ENCODE results near the gene HOXD9. TPM values are rescaled to one million over a fixed set of nuclear protein-coding genes. Genes with fewer than 3 reads are reported as not detected.

The HOXD9 gene
- total and polyA plus RNA-seq, 3 donors from 2014 or later: 8.2 to 21.2 (median 15.7) TPM

- Histone ChIP-seq H3K4me1 (no peaks in the 10 kb centered on the region), H3K4me3 (peak overlapping the region in 1 of 2 donors; percentile 14), H3K27ac (no peak overlapping the region), H3K9me3 (no peaks in the 10 kb centered on the region), H3K36me3 (ENCODE audit: low read depth, missing control alignments) (no peaks in the 10 kb centered on the region), H3K27me3 (no peaks in the 10 kb centered on the region)
- DNase-seq: no peak
- no peak for TF ChIP-seq POLR2A (IDR thresholded peaks at IDR 0.05)
- TF ChIP-seq CTCF (IDR thresholded peaks at IDR 0.05): no peak
- 11 to 15% methylated on average over 7 of the region's 7 CpGs for WGBS, 2 donors
- intact Hi-C loops (cut with DNase I; ENCODE audit: low total_unique reads): no loop called here
Measured at GRCh38 chr2:176076063-176076462, 46.5 kb upstream of the HOXD9 start.

GRCh38 chr2:176076796-176077195, 45.7 kb upstream of the HOXD9 start:
- H3K4me1 ChIP-seq: no peaks in the 10 kb centered on the region
- no peaks in the 10 kb centered on the region for H3K36me3 ChIP-seq (ENCODE audit: low read depth, missing control alignments)
- intact Hi-C loops (cut with DNase I; ENCODE audit: low total_unique reads): no loop called here
- H3K4me3 ChIP-seq: no peak overlapping the region
- H3K9me3 ChIP-seq: no peaks in the 10 kb centered on the region
- H3K27me3 ChIP-seq: no peaks in the 10 kb centered on the region
- WGBS, 2 donors: 33 to 47% methylated on average over 2 of the region's 2 CpGs
- DNase-seq: no peak
- no peak overlapping the region for H3K27ac ChIP-seq
- TF ChIP-seq CTCF (IDR thresholded peaks at IDR 0.05) (no peak), POLR2A (IDR thresholded peaks at IDR 0.05) (no peak)

- H3K27me3 ChIP-seq: no peaks in the 10 kb centered on the region
- TF ChIP-seq POLR2A (IDR thresholded peaks at IDR 0.05): no peak
- no peak for TF ChIP-seq CTCF (IDR thresholded peaks at IDR 0.05)
- H3K4me3 ChIP-seq: peak overlapping the region; percentile 46 to 50
Measured at GRCh38 chr2:176078541-176079284, 43.8 kb upstream of the HOXD9 start.

GRCh38 chr2:176079285-176079830, 43.2 kb upstream of the HOXD9 start:
- TF ChIP-seq POLR2A (IDR thresholded peaks at IDR 0.05) (no peak), CTCF (IDR thresholded peaks at IDR 0.05) (no peak)
- no peaks in the 10 kb centered on the region for H3K36me3 ChIP-seq (ENCODE audit: low read depth, missing control alignments)
- no peaks in the 10 kb centered on the region for H3K27me3 ChIP-seq
- no peaks in the 10 kb centered on the region for H3K9me3 ChIP-seq
- peak; percentile 35 for DNase-seq
- 8 to 9% methylated on average over 30 of the region's 30 CpGs for WGBS, 2 donors
- intact Hi-C loops (cut with DNase I; ENCODE audit: low total_unique reads): no loop called here
- peak overlapping the region; percentile 46 to 50 for H3K4me3 ChIP-seq
- no peak overlapping the region for H3K27ac ChIP-seq
- H3K4me1 ChIP-seq: no peaks in the 10 kb centered on the region

More at GRCh38 chr2:176078541-176079284, 43.8 kb upstream of the HOXD9 start:
- Histone ChIP-seq H3K36me3 (ENCODE audit: low read depth, missing control alignments) (no peaks in the 10 kb centered on the region), H3K27ac (no peak overlapping the region), H3K4me1 (no peaks in the 10 kb centered on the region), H3K9me3 (no peaks in the 10 kb centered on the region)
- 8 to 10% methylated on average over 25 of the region's 25 CpGs for WGBS, 2 donors
- intact Hi-C loops (cut with DNase I; ENCODE audit: low total_unique reads): no loop called here
- DNase-seq: no peak

All from testis (tissue), 3 donors.